Caco-2 (cell line): Measurements from ENCODE around the gene RIMKLB. TPM values are rescaled to one million over a fixed set of nuclear protein-coding genes. Genes with fewer than 3 reads are reported as not detected.

Experiments
- BruUV-seq: library from RNA; stranded (reverse); fragments of 400-500 nt; replicated peaks from 2 replicates; lab custom pipeline; 2021; lab: Mats Ljungman, UMichigan
- CTCF ChIA-PET: fragments of 300-600 bp; sonication (Branson Sonifier 250); formaldehyde crosslinking; loops from one replicate; lab custom pipeline; 2022; ENCODE audit warnings: antibody characterized with exemption; lab: Charles Lee
- POLR2A ChIA-PET: fragments of 300-600 bp; sonication (Branson Sonifier 250); formaldehyde crosslinking; loops from one replicate; lab custom pipeline; 2022; ENCODE audit warnings: antibody characterized with exemption; lab: Charles Lee
- DNase-seq, 2 experiments: peaks; one replicate each; pipeline versions ENCODE4 v3.0.0 to v3.0.0-alpha.2; 2020 to 2022
- H3K27me3 ChIP-seq: replicated peaks from 2 replicates; pipeline ENCODE4 v1.6.0; 2011; ENCODE audit warnings: low read length; ENCODE audit not compliant: control insufficient read depth, insufficient read depth
- H3K36me3 ChIP-seq: 2 replicates; pipeline ENCODE4 v1.5.1; 2011; ENCODE audit warnings: low read length; ENCODE audit not compliant: control insufficient read depth, insufficient read depth
- H3K4me1 ChIP-seq: fragments of 250-450 bp; sonication (Bioruptor Pico); 2 replicates; pipeline ENCODE4 v1.5.1; 2020; ENCODE audit warnings: mild to moderate bottlenecking
- H3K4me3 ChIP-seq: 2 replicates; pipeline ENCODE4 v1.5.1; 2011; ENCODE audit warnings: low read depth, mild to moderate bottlenecking, control low read depth, low read length
- H3K9me3 ChIP-seq: fragments of 250-450 bp; sonication (Bioruptor Pico); 2 replicates; pipeline ENCODE4 v1.5.1; 2020; ENCODE audit warnings: mild to moderate bottlenecking, moderate library complexity
- H3K27ac Mint-ChIP-seq: one replicate; pipeline ENCODE4 v1.8.0; 2022; ENCODE audit warnings: mixed read lengths; ENCODE audit not compliant: unreplicated experiment
- H3K27me3 Mint-ChIP-seq: one replicate; pipeline ENCODE4 v1.8.0; 2022; ENCODE audit warnings: mixed read lengths; ENCODE audit not compliant: insufficient read depth, unreplicated experiment
- H3K36me3 Mint-ChIP-seq: one replicate; pipeline ENCODE4 v1.8.0; 2022; ENCODE audit warnings: mild to moderate bottlenecking, mixed read lengths; ENCODE audit not compliant: insufficient read depth, unreplicated experiment
- H3K4me1 Mint-ChIP-seq: one replicate; pipeline ENCODE4 v1.8.0; 2022; ENCODE audit warnings: low read depth, mixed read lengths; ENCODE audit not compliant: unreplicated experiment
- H3K4me3 Mint-ChIP-seq: one replicate; pipeline ENCODE4 v1.8.0; 2022; ENCODE audit warnings: mild to moderate bottlenecking, moderate library complexity, mixed read lengths; ENCODE audit not compliant: unreplicated experiment
- H3K9me3 Mint-ChIP-seq: one replicate; pipeline ENCODE4 v1.8.0; 2022; ENCODE audit warnings: mixed read lengths; ENCODE audit not compliant: unreplicated experiment
- CTCF ChIP-seq, 2 experiments: fragments of 200-600 bp in 1 of 2; IDR thresholded peaks; 1 replicate in 1 of 2; 2 replicates in 1 of 2; pipeline versions ENCODE4 v1.5.1 to v1.8.0; 2011 to 2022; ENCODE audit warnings: antibody characterized with exemption in 1 of 2, control low read depth in 1 of 2, inconsistent platforms in 1 of 2, low read depth in 1 of 2, low read length in 1 of 2, mild to moderate bottlenecking in 1 of 2, moderate library complexity in 1 of 2; ENCODE audit not compliant: insufficient read depth in 1 of 2, severe bottlenecking in 1 of 2, unreplicated experiment in 1 of 2
- intact Hi-C: fragments of 100-400 bp; cut with micrococcal nuclease; formaldehyde crosslinking; loops from one replicate; pipeline ENCODE4 v1.10.0; 2022; ENCODE audit not compliant: unreplicated experiment
- total RNA-seq: library from RNA; stranded (reverse); gene quantifications from 2 replicates; pipeline ENCODE4 v1.2.3, GENCODE V29; 2022

The RIMKLB gene
- total RNA-seq, 1 experiment from 2014 or later, result 3.3 TPM

DNA sequence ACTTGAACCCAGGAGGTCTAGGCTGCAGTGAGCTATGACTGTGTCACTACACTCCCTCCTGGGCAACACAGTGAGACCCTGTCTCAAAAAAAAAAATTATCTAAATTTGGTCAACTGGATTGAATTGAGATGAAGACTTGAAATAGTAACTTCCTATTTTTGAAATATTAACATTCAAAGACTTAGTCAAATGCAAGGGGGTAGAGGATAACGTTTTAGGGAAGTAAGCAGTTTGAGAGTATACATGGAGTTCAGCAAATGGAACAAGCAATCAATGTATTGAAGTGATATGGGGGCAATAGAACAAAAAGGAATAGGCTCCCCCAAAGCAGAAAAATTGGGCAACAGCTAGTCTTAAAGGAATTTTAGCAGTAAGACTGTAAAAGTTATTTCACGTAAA lies 30.5 kb upstream of the RIMKLB start:
- POLR2A ChIA-PET, result no interaction called here
- Mint-ChIP-seq H3K9me3 (peaks cover 10% of the 10 kb centered on the region), H3K27me3 (peaks cover 9% of the 10 kb centered on the region), H3K4me3 (no peak overlapping the region), H3K36me3 (no peaks in the 10 kb centered on the region), H3K27ac (no peak overlapping the region), H3K4me1 (no peaks in the 10 kb centered on the region)
- TF ChIP-seq CTCF (IDR thresholded peaks at IDR 0.05; ENCODE audit: insufficient read depth in 1 of 2, low read depth in 1 of 2, low read length in 1 of 2, severe bottlenecking in 1 of 2, unreplicated experiment in 1 of 2), result no peak
- CTCF ChIA-PET, result no interaction called here
- no peaks in the 10 kb centered on the region for H3K4me1 ChIP-seq
- no peaks in the 10 kb centered on the region for H3K9me3 ChIP-seq
- DNase-seq, result no peak
- peaks cover 2% of the 10 kb centered on the region; the same call in 1 of the 2 replicates for H3K27me3 ChIP-seq
- H3K4me3 ChIP-seq, result no peak overlapping the region
- H3K36me3 ChIP-seq, result no peaks in the 10 kb centered on the region
- intact Hi-C loops, result no loop called here
- no TSS peak for BruUV-seq

- no peak for TF ChIP-seq CTCF (IDR thresholded peaks at IDR 0.05; ENCODE audit: insufficient read depth in 1 of 2, low read depth in 1 of 2, low read length in 1 of 2, severe bottlenecking in 1 of 2, unreplicated experiment in 1 of 2)
- no peak overlapping the region for H3K4me3 Mint-ChIP-seq
- intact Hi-C loops, result no loop called here
Measured at GRCh38 chr12:8668441-8668840, 29.4 kb upstream of the RIMKLB start.

GRCh38 chr12:8672381-8672780 lies 25.4 kb upstream of the RIMKLB start:
- H3K4me3 Mint-ChIP-seq, result no peak overlapping the region
- intact Hi-C loops, result no loop called here
- ChIA-PET CTCF (no interaction called here), POLR2A (no interaction called here)
- H3K36me3 Mint-ChIP-seq, result no peaks in the 10 kb centered on the region
- no peak for DNase-seq
- no peaks in the 10 kb centered on the region for H3K4me1 ChIP-seq
- H3K4me1 Mint-ChIP-seq, result no peaks in the 10 kb centered on the region
- no peaks in the 10 kb centered on the region for H3K27me3 ChIP-seq
- H3K4me3 ChIP-seq, result no peak overlapping the region
- no peak for TF ChIP-seq CTCF (IDR thresholded peaks at IDR 0.05; ENCODE audit: insufficient read depth in 1 of 2, low read depth in 1 of 2, low read length in 1 of 2, severe bottlenecking in 1 of 2, unreplicated experiment in 1 of 2)
- H3K36me3 ChIP-seq, result no peaks in the 10 kb centered on the region
- no TSS peak for BruUV-seq
- H3K27me3 Mint-ChIP-seq, result peaks cover 7% of the 10 kb centered on the region
- H3K27ac Mint-ChIP-seq, result no peak overlapping the region
- peaks cover 10% of the 10 kb centered on the region for H3K9me3 Mint-ChIP-seq
- no peaks in the 10 kb centered on the region for H3K9me3 ChIP-seq

More at GRCh38 chr12:8668441-8668840, 29.4 kb upstream of the RIMKLB start:
- Mint-ChIP-seq H3K4me1 (no peaks in the 10 kb centered on the region), H3K9me3 (peaks cover 10% of the 10 kb centered on the region), H3K36me3 (no peaks in the 10 kb centered on the region), H3K27ac (no peak overlapping the region), H3K27me3 (peaks cover 9% of the 10 kb centered on the region)
- Histone ChIP-seq H3K9me3 (no peaks in the 10 kb centered on the region), H3K4me1 (no peaks in the 10 kb centered on the region), H3K27me3 (no peaks in the 10 kb centered on the region), H3K4me3 (no peak overlapping the region), H3K36me3 (no peaks in the 10 kb centered on the region)
- ChIA-PET CTCF (interaction anchor here (1.1 kb wide), 1 partner anchor 222 kb away, joined by 4 read pairs; no protein-coding TSS in a partner anchor), POLR2A (no interaction called here)
- BruUV-seq, result no TSS peak
- no peak for DNase-seq
